IPS-18a (cell line): ENCODE data around the gene KRTAP2-4.

ENCODE experiments used
- H3K27ac ChIP-seq: one replicate; pipeline ENCODE4 v1.5.1; 2013; ENCODE audit warnings: low read length
- H3K27me3 ChIP-seq: one replicate; pipeline ENCODE4 v1.6.1; 2013; ENCODE audit warnings: mild to moderate bottlenecking, low read length; ENCODE audit not compliant: control insufficient read depth, insufficient read depth
- H3K36me3 ChIP-seq: one replicate; pipeline ENCODE4 v1.6.1; 2013; ENCODE audit warnings: low read depth, low read length; ENCODE audit not compliant: control insufficient read depth
- H3K4me1 ChIP-seq: one replicate; pipeline ENCODE4 v1.6.1; 2013; ENCODE audit warnings: low read depth, low read length; ENCODE audit not compliant: control insufficient read depth
- H3K4me3 ChIP-seq: one replicate; pipeline ENCODE4 v1.5.1; 2013; ENCODE audit warnings: low read length
- H3K9ac ChIP-seq: one replicate; pipeline ENCODE4 v1.6.1; 2013; ENCODE audit warnings: mild to moderate bottlenecking, low read length, moderate library complexity
- H3K9me3 ChIP-seq: one replicate; pipeline ENCODE4 v1.6.1; 2013; ENCODE audit warnings: low read depth, low read length; ENCODE audit not compliant: control insufficient read depth

Gene KRTAP2-4

GRCh38 chr17:41024697-41025096 lies 41.0 kb downstream of the KRTAP2-4 start:
- Histone ChIP-seq H3K4me3 (no peak overlapping the region), H3K27me3 (no peaks in the 10 kb centered on the region), H3K4me1 (no peaks in the 10 kb centered on the region), H3K27ac (no peak overlapping the region), H3K9ac (no peak overlapping the region), H3K9me3 (no peaks in the 10 kb centered on the region), H3K36me3 (no peaks in the 10 kb centered on the region)

GRCh38 chr17:41020336-41020735 lies 45.3 kb downstream of the KRTAP2-4 start:
- no peaks in the 10 kb centered on the region for H3K9me3 ChIP-seq
- no peaks in the 10 kb centered on the region for H3K27me3 ChIP-seq
- no peak overlapping the region for H3K27ac ChIP-seq
- H3K4me3 ChIP-seq: no peak overlapping the region
- H3K4me1 ChIP-seq: no peaks in the 10 kb centered on the region
- H3K9ac ChIP-seq: no peak overlapping the region
- H3K36me3 ChIP-seq: no peaks in the 10 kb centered on the region

- H3K36me3 ChIP-seq: no peaks in the 10 kb centered on the region
- H3K9ac ChIP-seq: no peak overlapping the region
- H3K27ac ChIP-seq: no peak overlapping the region
- H3K9me3 ChIP-seq: no peaks in the 10 kb centered on the region
- no peaks in the 10 kb centered on the region for H3K4me1 ChIP-seq
- no peaks in the 10 kb centered on the region for H3K27me3 ChIP-seq
- no peak overlapping the region for H3K4me3 ChIP-seq
Measured at GRCh38 chr17:41019415-41019814, 46.3 kb downstream of the KRTAP2-4 start.

GRCh38 chr17:41018541-41018940 lies 47.1 kb downstream of the KRTAP2-4 start:
- Histone ChIP-seq H3K4me3 (no peak overlapping the region), H3K27me3 (no peaks in the 10 kb centered on the region), H3K27ac (no peak overlapping the region), H3K36me3 (no peaks in the 10 kb centered on the region), H3K9me3 (no peaks in the 10 kb centered on the region), H3K9ac (no peak overlapping the region), H3K4me1 (no peaks in the 10 kb centered on the region)

- Histone ChIP-seq H3K9ac (no peak overlapping the region), H3K27ac (no peak overlapping the region), H3K27me3 (no peaks in the 10 kb centered on the region), H3K36me3 (no peaks in the 10 kb centered on the region), H3K4me3 (no peak overlapping the region), H3K9me3 (no peaks in the 10 kb centered on the region), H3K4me1 (no peaks in the 10 kb centered on the region)
Measured at GRCh38 chr17:41016578-41017215, 49.0 kb downstream of the KRTAP2-4 start.

- no peaks in the 10 kb centered on the region for H3K36me3 ChIP-seq
- H3K9me3 ChIP-seq: no peaks in the 10 kb centered on the region
- no peaks in the 10 kb centered on the region for H3K27me3 ChIP-seq
- H3K4me1 ChIP-seq: no peaks in the 10 kb centered on the region
- no peak overlapping the region for H3K27ac ChIP-seq
- no peak overlapping the region for H3K4me3 ChIP-seq
- H3K9ac ChIP-seq: no peak overlapping the region
Measured at GRCh38 chr17:41015454-41015853, 50.2 kb downstream of the KRTAP2-4 start.
